Stimulated activated CD8-positive, alpha-beta memory T cell treated with anti-CD3 and anti-CD28 coated beads, Interleukin-12 subunit alpha, Interleukin-12 subunit beta, amount 100 ng/mL, for 24 hours (primary cell): ENCODE results near the gene TBC1D1.

Source experiments
- DNase-seq: peaks from one replicate; pipeline ENCODE4 v3.0.0-alpha.2; 2020; ENCODE audit errors: extremely low read depth

The TBC1D1 gene

DNA sequence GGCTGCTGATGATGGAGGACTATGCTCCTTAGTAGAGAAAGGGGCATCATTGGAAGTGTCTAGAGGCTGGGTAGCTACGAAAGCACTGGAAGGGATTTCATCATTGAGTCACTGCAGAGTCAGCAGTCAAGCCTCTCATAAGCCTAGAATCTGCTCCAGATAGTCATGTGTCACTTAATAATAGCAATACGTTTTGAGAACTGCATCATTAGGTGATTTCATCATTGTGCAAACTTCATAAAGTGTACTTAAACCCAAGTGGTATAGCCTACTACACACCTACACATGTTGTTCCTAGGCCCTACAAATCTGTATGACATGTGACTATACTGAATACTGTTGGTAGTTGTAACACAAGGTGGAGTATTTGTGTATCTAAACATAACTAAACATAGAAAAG, 234.9 kb downstream of the TBC1D1 start:
- no peak for DNase-seq

DNA sequence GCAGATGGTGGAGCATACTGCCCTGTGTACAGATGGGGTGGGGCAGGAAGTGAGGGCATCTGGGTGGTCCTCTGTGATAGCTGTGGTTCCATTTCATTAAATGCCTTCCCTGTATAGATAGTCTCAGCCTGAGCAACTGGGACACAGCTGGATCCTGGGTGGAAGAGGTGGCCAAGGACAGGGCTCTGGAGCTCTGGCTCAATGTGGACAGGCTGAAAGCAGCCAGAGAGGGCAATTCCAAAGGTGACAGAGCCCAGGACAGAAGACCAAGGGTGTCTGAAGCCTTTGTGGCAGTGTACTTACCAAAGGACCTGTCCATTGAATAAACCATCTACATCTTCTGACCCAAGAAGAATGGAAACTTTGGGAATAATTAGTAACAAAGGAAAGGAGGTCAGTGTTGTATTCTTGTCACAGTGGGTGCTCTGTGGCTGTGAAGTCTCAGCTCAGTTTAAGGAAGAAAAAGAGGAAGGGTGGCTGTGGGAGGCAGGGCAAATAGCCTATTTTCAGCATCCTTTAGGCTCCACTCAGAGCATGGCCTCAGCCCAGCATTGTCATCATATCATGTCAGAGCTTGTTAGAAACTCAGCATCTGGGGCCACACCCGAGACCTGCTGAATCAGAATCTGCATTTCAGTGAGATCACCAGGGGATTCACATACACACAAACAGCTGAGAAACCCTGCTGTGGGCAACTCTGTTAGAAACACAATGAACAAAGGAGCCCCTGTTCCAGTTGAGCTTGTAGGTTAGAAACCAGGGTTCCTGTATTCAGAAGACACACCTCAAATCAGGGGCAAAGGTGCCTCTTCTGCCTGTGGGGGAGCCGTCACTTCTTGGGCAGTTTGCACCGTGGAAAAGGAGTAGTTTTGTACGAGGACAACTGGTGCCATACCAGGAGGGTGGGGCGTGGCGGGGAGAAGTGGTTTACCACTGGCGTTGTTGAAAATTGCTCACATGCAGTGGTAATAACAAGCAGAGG, 237.9 kb downstream of the TBC1D1 start:
- DNase-seq, result peak; percentile 50

DNA sequence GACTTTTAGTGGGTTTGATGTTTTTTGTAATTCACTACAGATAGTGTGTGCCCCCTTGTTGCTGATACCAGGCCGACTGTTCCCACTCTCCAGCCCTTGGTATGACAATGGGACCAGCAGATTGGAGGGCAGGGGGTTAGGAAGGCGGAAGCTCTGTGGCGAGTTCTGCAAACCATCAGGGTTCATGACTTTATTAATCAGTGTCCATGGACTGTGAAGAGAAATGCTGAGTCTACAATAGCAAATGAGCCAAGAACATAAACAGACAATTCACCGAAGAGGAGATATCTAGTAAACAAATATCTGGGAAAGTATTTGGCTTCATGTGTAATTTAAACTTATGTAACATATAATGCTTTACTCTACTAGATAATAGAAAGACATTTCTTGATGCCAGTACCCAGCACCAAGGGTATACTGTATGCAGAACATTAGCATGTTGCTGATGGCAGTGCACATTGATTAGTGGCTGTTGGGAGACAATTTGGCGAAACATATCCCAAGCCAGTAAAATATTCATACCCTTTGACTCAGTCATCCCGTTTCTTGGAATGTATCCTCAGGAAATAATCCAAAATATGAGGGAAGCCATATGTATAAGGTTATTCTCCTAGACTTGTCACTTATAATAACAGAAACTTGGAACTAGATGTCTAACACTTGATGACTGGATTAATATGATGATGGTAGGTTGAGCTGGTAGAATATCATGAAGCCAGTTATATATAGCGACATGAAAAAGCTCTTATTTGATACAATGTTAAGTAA, 238.8 kb downstream of the TBC1D1 start:
- DNase-seq, result no peak

DNA sequence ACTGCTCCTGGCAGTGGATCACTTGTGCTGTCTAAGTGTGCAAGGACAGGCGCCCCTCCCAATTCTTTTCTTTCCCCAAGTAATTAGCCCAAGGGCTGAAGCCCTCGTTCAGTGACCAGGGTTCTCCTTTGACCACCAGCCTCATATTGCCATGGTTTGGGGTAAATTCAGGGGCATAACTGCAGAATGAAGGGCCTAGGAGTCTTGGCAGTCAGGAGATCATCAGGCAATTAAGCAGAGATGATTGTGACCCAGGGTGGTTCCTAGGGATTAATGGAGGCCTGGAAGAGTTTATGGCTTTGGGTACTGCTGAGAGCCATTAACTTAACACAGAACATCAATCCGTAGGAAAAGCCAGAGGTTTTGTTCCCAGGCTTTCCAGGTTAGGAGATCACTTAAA, 240.0 kb downstream of the TBC1D1 start:
- DNase-seq, result no peak

DNA sequence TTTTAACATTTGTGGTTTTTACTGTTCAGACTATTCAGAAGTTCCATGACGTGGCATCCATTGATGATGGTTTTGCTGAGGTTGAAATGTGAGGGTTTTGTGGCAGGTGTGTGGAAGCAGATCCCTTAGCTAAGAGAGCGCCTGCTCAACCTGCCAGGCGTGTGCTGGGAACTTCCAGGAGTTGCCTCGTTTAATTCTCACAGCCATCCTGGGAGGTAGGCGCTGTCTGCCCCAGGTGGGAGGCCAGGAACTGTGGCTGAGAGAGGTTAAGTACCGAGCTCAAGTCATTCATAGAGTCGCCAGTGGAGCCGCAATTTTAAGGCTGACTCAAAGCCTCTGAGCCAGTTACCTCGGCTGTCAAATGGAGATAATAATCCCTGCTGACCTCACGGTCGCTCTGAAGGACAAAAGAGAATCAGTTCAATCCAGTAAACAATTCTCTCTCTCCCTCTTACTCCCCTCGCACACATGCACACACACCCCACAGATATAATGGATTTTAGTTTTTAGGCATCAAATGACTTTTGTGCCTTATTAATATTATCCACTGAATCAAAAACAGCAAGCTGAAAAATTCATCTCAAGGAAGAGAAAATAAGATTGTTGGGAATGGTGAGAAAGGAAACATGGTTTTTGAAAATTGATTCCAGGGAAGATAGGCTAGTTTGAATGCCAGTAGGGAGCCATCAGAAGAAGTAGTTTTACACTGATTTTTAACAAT, 240.6 kb downstream of the TBC1D1 start:
- peak; percentile 58 for DNase-seq

DNA sequence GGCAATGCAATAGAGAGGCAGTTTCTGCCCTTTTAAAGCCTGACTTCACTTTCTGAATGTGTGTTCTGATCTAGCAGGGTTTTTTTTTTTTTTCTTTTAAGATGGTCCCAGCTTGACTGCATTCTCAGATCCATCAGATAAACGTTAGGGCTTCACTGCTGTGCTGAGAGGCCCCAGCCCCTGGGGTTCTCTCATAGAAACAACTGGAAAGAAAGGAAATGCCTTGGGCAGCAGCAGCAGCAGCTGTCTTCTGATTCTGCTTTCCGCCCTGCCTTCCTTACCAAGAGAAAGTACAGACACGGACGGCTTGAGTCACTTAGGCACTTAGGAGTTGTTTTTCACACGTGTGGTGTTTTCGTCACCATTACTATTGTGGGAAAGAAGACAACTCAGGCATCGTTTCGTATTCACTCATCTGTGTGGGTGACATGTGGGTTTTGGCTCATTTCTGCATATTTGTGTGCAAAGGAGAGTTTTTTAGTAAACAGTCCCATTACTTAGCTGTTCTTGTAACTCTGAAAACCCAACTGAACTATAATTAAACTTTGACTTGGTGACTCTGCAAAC, 241.3 kb downstream of the TBC1D1 start:
- peak; percentile 39 for DNase-seq

DNA sequence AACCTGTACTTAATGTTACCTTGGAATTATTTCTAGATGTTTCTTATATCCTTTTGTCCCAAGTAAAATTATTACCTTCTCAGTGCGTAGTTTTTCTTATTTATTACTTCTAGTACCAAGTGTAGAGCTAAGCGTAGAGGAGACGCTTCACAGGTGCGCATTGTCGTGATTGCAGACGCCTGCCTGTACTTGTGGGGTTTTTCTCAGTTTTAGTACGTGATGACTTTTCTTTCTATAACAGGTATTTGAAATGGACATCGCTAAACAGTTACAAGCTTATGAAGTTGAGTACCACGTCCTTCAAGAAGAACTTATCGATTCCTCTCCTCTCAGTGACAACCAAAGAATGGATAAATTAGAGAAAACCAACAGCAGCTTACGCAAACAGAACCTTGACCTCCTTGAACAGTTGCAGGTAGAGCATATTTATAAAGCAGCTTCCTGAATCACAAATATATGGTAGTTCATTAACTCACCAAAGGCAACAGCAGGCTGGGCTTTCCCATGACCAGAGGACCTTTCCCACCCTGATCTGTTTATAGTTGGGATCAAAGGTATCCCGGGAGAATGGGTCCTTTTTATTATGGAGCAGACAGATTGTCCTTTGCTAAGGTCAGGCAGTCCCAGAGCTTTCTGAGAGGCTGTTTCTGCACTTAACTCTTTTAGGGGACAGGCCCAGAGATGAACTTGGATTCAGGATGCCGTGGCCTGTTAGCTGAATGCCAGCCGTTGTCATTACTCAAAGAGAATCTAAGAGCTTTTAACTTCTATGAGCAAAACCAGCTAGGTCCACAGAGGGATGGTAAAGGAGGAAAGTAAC, 242.2 kb downstream of the TBC1D1 start:
- no peak for DNase-seq

DNA sequence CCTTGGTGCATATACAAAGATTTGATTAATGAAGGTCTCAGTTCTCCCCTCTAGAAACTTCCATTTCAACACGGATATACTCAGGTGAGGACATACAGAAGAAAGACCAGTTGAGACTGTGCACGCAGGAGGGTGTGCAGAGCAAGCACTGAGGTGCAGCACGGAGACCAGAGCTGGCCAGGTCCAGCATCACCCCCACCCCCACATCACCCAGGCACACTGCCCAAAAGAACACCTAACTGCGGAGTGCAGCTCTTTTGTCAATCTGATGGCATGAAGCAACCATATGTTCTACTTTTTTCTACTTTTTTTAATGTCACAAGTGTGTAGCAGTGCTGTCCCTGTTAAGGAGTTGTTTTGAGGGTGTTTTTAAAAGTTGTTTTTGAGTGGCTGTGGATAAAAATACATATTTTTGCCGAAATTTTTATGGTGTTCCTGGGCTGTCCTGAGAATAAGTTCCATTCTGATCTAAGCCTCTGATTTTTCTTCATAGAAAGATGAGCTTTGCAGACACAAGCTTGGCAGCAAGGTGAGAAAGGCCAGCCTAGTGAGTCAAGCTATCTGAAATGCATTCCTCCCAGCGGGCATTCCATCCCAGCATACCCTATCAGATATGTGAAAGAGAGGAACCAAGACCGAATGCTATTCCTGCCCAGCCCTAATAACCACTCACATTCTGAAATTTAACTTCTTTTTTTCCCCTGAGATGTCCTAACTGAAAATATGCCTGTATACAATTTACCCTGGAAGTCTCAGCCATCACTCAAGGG, 243.0 kb downstream of the TBC1D1 start:
- no peak for DNase-seq

DNA sequence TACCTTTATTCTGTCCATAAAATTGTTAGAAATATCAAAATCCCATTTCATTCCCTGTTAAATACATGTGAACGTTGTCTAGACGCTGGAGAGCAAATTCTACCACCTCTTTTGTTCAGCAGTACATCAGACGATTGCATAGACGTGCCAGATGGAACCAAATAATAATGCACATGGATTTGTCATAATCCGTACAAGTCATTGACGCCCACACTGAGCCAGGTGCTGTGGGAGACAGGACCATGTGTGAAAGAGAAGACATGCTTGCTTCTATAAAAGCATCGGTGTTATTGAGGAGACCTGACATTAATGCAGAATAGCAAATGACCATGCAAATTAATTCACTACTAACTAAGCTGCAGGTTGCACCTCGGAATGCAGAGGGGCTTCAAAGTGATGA, 244.3 kb downstream of the TBC1D1 start:
- no peak for DNase-seq

DNA sequence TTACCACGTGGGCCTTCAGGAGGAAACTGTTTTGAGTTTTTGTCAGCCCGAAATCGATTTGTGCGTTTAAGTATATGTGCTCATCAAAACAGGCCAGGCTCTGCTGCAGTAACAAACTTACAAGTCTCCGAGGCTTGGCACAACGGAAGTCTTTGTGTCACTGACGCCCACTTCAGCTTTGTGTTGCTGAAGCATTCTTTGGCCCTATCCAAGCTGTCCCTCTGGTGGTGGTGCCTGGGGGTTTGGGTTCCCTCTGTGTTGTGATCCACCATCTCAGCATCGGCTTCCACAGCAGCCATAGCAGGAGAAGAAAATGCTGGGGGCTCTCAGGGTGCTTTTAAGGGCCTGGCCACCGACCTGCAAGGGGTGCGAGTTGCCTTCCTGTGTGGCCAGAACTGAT, 245.7 kb downstream of the TBC1D1 start:
- no peak for DNase-seq

DNA sequence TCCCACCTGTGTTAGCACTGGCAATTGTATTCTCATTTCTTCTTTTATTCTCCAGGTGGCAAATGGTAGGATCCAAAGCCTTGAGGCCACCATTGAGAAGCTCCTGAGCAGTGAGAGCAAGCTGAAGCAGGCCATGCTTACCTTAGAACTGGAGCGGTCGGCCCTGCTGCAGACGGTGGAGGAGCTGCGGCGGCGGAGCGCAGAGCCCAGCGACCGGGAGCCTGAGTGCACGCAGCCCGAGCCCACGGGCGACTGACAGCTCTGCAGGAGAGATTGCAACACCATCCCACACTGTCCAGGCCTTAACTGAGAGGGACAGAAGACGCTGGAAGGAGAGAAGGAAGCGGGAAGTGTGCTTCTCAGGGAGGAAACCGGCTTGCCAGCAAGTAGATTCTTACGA, 246.2 kb downstream of the TBC1D1 start:
- DNase-seq, result no peak

DNA sequence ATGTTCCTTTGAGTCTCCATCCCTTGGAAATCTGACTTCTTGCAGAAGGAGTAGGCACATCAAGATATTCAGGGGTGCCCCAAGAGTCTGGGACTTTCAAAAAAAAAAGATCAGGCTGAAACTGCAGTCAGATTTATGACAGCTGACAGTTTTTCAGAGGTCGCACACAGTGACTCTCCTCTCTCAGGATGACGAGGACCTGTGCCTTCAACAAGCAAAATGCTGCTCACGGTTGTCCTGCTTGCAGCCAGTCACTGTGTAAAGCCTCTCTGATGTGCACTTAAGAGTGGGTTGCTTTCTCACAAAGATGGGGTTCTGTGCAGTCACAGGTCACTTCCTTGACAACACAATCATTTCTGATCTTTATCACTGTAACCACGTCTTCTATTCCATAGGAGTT, 247.5 kb downstream of the TBC1D1 start:
- no peak for DNase-seq

DNA sequence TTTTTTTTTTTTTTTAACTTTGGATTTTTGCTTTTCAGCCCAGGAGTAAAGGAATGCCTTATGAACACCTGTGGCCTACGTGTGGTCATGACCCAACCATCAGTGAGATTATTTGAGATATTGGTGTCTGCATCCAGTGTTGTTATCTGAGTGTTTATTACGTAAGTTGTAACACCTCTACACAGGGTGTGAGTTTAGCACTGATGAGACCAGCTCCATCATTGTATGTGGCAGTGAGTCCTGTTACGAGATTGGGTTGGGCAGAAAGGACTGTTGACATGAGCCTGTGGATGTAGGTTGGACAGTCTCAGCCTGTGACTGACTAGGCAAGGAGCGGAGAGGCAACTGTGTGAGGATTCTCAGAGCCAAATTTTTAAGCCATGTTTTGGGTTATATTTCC, 248.3 kb downstream of the TBC1D1 start:
- DNase-seq, result no peak

DNA sequence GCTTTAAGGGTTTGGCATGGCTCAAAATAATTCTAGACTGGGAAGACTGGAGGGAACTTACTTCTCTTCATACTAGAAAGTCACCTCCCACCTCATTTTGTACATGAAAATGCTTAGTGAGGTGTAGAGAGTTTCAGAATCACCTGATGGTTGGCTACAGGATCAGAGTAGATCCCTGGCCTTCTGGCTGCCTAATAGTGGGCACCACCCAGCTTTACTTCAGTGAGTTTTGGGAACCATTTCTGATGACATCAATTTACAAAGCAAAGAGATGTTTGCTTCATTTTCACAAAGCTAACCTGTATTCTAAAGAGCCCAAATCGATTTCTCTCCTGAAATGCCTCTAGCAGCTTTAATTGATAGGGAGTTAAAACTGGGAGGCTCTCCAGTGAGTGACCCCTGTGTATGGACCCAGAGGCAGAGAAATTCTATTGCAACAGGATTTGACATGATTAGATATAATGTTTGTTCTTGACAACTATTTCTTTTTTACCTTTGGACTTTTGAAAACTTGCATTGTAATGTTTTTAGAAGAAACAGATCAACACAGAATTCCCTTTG, 249.8 kb downstream of the TBC1D1 start:
- DNase-seq, result no peak

DNA sequence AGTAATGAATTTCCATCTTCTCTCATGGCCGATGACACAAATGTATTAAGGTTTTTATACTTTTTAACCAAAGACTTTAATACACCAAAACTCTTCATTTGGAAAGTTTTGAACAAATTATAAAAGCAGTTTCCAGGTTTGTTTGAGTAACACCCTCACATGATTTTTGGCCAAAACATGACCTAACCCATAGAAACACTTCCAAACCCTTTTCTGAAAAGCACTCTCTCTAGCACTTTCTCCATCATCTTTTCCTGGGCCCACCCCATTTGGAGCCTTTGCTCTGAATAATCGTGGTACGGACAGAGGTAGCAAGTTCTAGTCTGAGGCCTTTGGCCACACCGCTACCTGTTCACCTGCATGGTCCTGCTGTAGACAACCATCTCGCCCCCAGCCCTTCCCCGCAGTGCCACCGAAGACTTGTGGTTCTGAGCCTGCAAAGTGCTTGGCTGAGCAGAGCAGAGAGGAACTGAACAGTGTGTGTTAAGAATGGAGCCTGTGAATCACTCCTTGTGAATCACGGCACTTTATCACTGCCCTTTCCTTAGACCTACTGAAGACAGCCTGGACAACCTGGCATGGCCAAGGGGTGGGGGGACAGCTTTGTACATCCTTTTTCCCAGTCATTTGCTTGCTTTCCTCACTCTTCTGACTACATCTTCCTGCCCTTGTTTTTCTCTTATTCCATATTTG, 251.1 kb downstream of the TBC1D1 start:
- no peak for DNase-seq

DNA sequence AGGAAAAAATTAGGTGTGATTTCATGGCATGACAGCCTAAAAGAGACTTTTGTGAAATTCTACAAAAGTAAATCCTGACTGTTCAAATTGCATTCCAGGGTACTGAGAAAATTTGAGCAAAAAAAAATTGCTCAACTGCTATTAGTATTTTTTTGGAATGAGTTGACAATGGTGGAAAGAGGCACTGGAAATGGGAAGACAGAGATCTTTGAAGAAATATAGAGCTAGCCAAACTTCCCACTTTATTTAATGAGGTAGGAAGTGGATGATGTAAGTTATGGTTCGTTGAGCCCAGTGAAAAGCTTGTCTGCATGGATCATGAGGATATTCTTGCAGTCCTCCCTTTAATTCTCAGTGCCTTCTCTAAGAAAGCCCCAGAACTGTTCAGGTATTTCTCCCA, 253.1 kb downstream of the TBC1D1 start:
- no peak for DNase-seq

DNA sequence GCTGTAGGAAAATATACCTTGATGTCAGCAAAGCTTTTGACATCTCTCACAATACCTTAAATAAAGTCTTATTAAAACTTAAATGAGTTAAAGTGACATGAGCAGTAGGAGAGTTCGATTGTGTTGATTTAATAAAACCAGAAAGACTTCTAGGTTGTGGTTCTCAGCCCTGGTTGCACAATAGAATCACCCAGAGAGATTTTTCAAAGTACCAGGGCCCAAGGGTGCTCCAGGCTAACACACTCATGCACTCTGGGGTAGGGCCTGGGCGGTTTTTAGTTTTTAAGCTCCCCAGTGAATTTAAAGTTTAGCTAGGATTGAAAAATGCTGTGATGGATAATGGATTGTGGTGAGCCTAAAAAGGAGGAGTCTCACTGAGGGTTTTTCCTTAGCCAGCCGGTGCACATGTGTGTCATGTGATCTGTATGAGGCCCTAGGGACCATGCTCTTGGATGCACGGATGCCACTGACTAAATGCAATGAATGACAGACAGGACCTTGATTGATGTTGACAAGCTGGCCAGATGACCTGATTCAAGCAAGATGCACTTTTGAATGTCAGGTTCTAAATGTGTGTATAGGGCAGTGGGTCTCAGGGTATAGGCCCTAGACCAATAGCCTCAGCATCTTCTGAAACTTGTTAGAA, 254.3 kb downstream of the TBC1D1 start:
- DNase-seq, result no peak

DNA sequence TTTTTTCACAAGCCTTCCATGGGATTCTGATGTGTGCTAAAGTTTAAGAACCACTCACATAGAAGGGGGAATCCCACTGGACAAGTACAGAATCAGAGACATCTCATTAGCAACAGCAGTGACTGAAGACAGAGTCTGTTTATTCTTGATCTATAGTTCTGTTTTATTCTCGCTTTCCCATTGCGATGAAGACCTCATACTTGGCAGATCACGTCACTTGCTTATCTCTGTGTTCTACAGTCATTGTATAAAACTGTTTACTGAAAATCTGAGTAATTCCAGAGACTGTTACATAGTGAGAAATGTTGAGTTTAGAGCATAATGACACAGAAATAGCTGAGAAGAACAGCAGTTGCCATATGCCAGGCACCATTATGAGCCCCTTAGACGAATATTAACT, 254.9 kb downstream of the TBC1D1 start:
- DNase-seq, result no peak

DNA sequence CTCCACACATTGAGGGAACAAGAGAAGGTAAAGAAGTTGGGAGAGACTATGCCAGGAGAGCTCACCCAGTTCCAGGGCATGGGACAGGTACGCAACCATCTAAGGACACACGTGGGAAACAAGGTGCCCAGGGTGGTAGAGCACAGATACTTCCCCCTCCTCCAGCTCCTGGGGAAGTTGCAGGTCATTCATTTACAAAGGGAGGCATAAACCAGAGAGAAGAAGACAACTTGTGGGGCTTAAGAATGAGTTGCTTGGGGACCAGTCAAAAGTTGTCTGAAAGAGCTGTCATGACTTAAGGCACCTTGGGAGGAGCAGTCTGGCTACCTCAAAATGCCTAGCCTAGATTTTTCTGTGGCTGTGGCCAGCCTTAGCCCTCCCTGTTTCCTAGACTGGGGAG, 255.5 kb downstream of the TBC1D1 start:
- no peak for DNase-seq
